Neuronal stem cell (in vitro differentiated cells): ENCODE results near the gene MESD.
A peak's percentile ranks its signal among the peaks of the same experiment; 100 is the strongest.

Experiments used
- DNase-seq: peaks from one replicate; pipeline ENCODE4 v3.0.0-alpha.2; 2013; ENCODE audit warnings: low spot score
- H2AFZ ChIP-seq: one replicate; pipeline ENCODE4 v1.6.1; 2013; ENCODE audit warnings: mild to moderate bottlenecking, low read length, inconsistent platforms
- H2AK5ac ChIP-seq: 2 replicates; pipeline ENCODE4 v1.6.1; 2013; ENCODE audit warnings: low read depth, mild to moderate bottlenecking, inconsistent platforms, low read length, moderate library complexity, mixed read lengths
- H2BK120ac ChIP-seq: 2 replicates; pipeline ENCODE4 v1.6.1; 2013; ENCODE audit warnings: low read depth, mild to moderate bottlenecking, inconsistent platforms, low read length, moderate library complexity, mixed read lengths
- H2BK12ac ChIP-seq: one replicate; pipeline ENCODE4 v1.6.1; 2013; ENCODE audit warnings: low read length, inconsistent platforms
- H2BK15ac ChIP-seq: 2 replicates; pipeline ENCODE4 v1.6.1; 2013; ENCODE audit warnings: mild to moderate bottlenecking, low read length, inconsistent platforms, mixed read lengths
- H2BK5ac ChIP-seq: one replicate; pipeline ENCODE4 v1.6.1; 2013; ENCODE audit warnings: inconsistent platforms, mild to moderate bottlenecking, low read length, moderate library complexity
- H3K14ac ChIP-seq: one replicate; pipeline ENCODE4 v1.6.1; 2013; ENCODE audit warnings: low read length, inconsistent platforms
- H3K18ac ChIP-seq: 2 replicates; pipeline ENCODE4 v1.6.1; 2013; ENCODE audit warnings: low read length, inconsistent platforms
- H3K23ac ChIP-seq: 2 replicates; pipeline ENCODE4 v1.6.1; 2013; ENCODE audit warnings: low read depth, mild to moderate bottlenecking, mixed read lengths, low read length, inconsistent platforms; ENCODE audit not compliant: poor library complexity
- H3K27ac ChIP-seq: replicated peaks from 3 replicates; pipeline ENCODE4 v1.5.1; 2013; ENCODE audit warnings: low read length, inconsistent platforms
- H3K27me3 ChIP-seq, 3 experiments: 2 replicates each; pipeline ENCODE4 v1.6.1; 2013; ENCODE audit warnings: low read length in 3 of 3, mild to moderate bottlenecking in 2 of 3, inconsistent platforms in 1 of 3, low read depth in 1 of 3, mixed read lengths in 1 of 3, moderate library complexity in 1 of 3; ENCODE audit not compliant: control insufficient read depth in 3 of 3, insufficient read depth in 3 of 3
- H3K36me3 ChIP-seq, 2 donors: replicated peaks in 1 of 2; 2 replicates each; pipeline ENCODE4 v1.6.1; 2013; ENCODE audit warnings: low read length in 2 of 2; ENCODE audit not compliant: control insufficient read depth in 2 of 2, insufficient read depth in 2 of 2
- H3K4ac ChIP-seq: 2 replicates; pipeline ENCODE4 v1.6.1; 2013; ENCODE audit warnings: inconsistent platforms, mild to moderate bottlenecking, low read length, moderate library complexity
- H3K4me1 ChIP-seq, 2 donors: 1 replicate in 1 of 2; 2 replicates in 1 of 2; pipeline ENCODE4 v1.6.1; 2013; ENCODE audit warnings: low read length in 2 of 2, low read depth in 1 of 2; ENCODE audit not compliant: control insufficient read depth in 2 of 2, insufficient read depth in 1 of 2
- H3K4me2 ChIP-seq: one replicate; pipeline ENCODE4 v1.6.1; 2013; ENCODE audit warnings: mild to moderate bottlenecking, low read length, inconsistent platforms; ENCODE audit not compliant: insufficient read depth, poor library complexity, severe bottlenecking
- H3K4me3 ChIP-seq, 2 donors: 2 replicates each; pipeline ENCODE4 v1.5.1; 2013; ENCODE audit warnings: low read length in 2 of 2, mild to moderate bottlenecking in 2 of 2, inconsistent platforms in 1 of 2, moderate library complexity in 1 of 2
- H3K79me1 ChIP-seq: one replicate; pipeline ENCODE4 v1.6.1; 2013; ENCODE audit warnings: low read depth, mild to moderate bottlenecking, inconsistent platforms, low read length, moderate library complexity
- H3K9ac ChIP-seq: one replicate; pipeline ENCODE4 v1.6.1; 2013; ENCODE audit warnings: mild to moderate bottlenecking, low read depth, low read length, inconsistent platforms; ENCODE audit not compliant: poor library complexity
- H3K9me3 ChIP-seq, 2 donors: replicated peaks in 1 of 2; 2 replicates each; pipeline versions ENCODE3 to v1.6.1; 2013; ENCODE audit warnings: low read length in 2 of 2, mild to moderate bottlenecking in 2 of 2, inconsistent platforms in 1 of 2, low read depth in 1 of 2, mixed read lengths in 1 of 2, moderate library complexity in 1 of 2; ENCODE audit not compliant: control insufficient read depth in 2 of 2, insufficient read depth in 1 of 2
- H4K8ac ChIP-seq: one replicate; pipeline ENCODE4 v1.6.1; 2013; ENCODE audit warnings: low read depth, mild to moderate bottlenecking, inconsistent platforms, low read length, moderate library complexity
- H4K91ac ChIP-seq: one replicate; pipeline ENCODE4 v1.6.1; 2013; ENCODE audit warnings: low read length, low read depth, mild to moderate bottlenecking, inconsistent platforms; ENCODE audit not compliant: poor library complexity
- WGBS, 2 donors: extraction: QIAGEN DNeasy Blood & Tissue Kit; methylation state at CpG; one replicate each; pipeline ENCODE4 v1.1.7; 2013; ENCODE audit warnings: missing lambda C conversion rate in 2 of 2, mixed read lengths in 1 of 2; ENCODE audit not compliant: insufficient read length in 2 of 2, insufficient replicate concordance in 1 of 2; ENCODE audit errors: extremely low coverage in 2 of 2; 5-methylcytosine and 5-hydroxymethylcytosine counted together

Gene MESD

DNA sequence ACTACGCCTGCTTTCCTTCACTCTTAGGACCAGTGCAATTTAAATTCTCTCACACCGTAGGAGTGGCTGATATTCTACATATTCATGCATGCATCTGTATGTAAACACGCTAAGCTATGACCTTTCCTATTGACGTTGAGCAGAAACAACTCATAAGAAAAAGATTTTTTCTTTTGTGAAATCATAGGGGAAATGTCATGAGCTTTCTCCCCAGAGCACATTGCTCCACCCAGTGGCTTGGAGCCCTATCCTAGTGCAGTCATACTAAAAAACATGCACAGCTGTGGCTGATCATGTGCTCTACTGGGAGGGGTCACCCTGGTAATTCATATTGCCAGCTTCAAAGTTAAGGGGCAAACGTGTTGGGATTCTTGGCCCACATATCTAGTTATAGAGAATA is 1.8 kb upstream of the MESD start:
- Histone ChIP-seq H3K36me3 (peaks cover 0 to 9% of the 10 kb centered on the region in 2 donors), H3K4ac (no peak overlapping the region), H3K79me1 (no peaks in the 10 kb centered on the region), H3K4me3 (no peak overlapping the region), H4K8ac (no peak overlapping the region), H4K91ac (no peak overlapping the region), H3K9ac (no peak overlapping the region), H2BK15ac (no peak overlapping the region), H2BK12ac (no peak overlapping the region), H3K14ac (no peak overlapping the region), H3K27ac (no peak overlapping the region), H3K23ac (no peak overlapping the region), H3K27me3 (no peaks in the 10 kb centered on the region), H3K4me1 (peaks cover 4 to 13% of the 10 kb centered on the region in 2 donors), H2BK120ac (no peak overlapping the region), H2BK5ac (no peak overlapping the region), H2AK5ac (no peak overlapping the region), H3K18ac (no peak overlapping the region), H3K4me2 (no peak overlapping the region), H2AFZ (no peak overlapping the region), H3K9me3 (no peaks in the 10 kb centered on the region)
- DNase-seq: no peak
- no CpG with 5 or more reads among the region's 5 CpGs for WGBS, 2 donors

GRCh38 chr15:80990955-80991354 is 1.3 kb upstream of the MESD start:
- no peak overlapping the region for H2BK15ac ChIP-seq
- no peak overlapping the region for H2BK12ac ChIP-seq
- no peak for DNase-seq
- H3K36me3 ChIP-seq: peaks cover 0 to 13% of the 10 kb centered on the region in 2 donors
- no peak overlapping the region for H3K14ac ChIP-seq
- no CpG with 5 or more reads among the region's 1 CpG for WGBS, 2 donors
- no peak overlapping the region for H3K27ac ChIP-seq
- H4K8ac ChIP-seq: no peak overlapping the region
- no peak overlapping the region for H3K4ac ChIP-seq
- peaks cover 4 to 13% of the 10 kb centered on the region in 2 donors for H3K4me1 ChIP-seq
- H3K27me3 ChIP-seq: no peaks in the 10 kb centered on the region
- H3K79me1 ChIP-seq: no peaks in the 10 kb centered on the region
- no peak overlapping the region for H3K4me3 ChIP-seq
- no peak overlapping the region for H4K91ac ChIP-seq
- H2AK5ac ChIP-seq: no peak overlapping the region
- H2AFZ ChIP-seq: no peak overlapping the region
- no peak overlapping the region for H3K18ac ChIP-seq
- no peak overlapping the region for H3K23ac ChIP-seq
- no peak overlapping the region for H2BK5ac ChIP-seq
- H3K9ac ChIP-seq: no peak overlapping the region
- no peak overlapping the region for H2BK120ac ChIP-seq
- no peak overlapping the region for H3K4me2 ChIP-seq
- no peaks in the 10 kb centered on the region for H3K9me3 ChIP-seq

GRCh38 chr15:80989081-80989517 is 520 bp downstream of the MESD start:
- Histone ChIP-seq H4K91ac (no peak overlapping the region), H3K4ac (no peak overlapping the region), H2BK12ac (no peak overlapping the region), H2AK5ac (no peak overlapping the region), H3K9me3 (no peaks in the 10 kb centered on the region), H4K8ac (no peak overlapping the region), H2AFZ (peak overlapping the region; percentile 98), H3K27ac (peak overlapping the region; percentile 61), H3K79me1 (no peaks in the 10 kb centered on the region), H3K9ac (peak overlapping the region; percentile 91), H2BK120ac (peak overlapping the region; percentile 69), H3K4me3 (peak overlapping the region; percentile 80 to 96), H3K4me1 (peaks cover 4 to 6% of the 10 kb centered on the region in 2 donors), H3K27me3 (no peaks in the 10 kb centered on the region), H2BK15ac (no peak overlapping the region), H2BK5ac (peak overlapping the region; percentile 71), H3K14ac (no peak overlapping the region), H3K4me2 (peak overlapping the region; percentile 63), H3K18ac (peak overlapping the region; percentile 99), H3K36me3 (peaks cover 2 to 25% of the 10 kb centered on the region in 2 donors), H3K23ac (peak overlapping the region; percentile 97)
- DNase-seq: peak; percentile 37
- WGBS, 2 donors: no CpG with 5 or more reads among the region's 7 CpGs

GRCh38 chr15:80988148-80988796 is 1.3 kb downstream of the MESD start:
- Histone ChIP-seq H3K4me3 (peak overlapping the region; percentile 80 to 96), H2BK15ac (no peak overlapping the region), H3K9ac (no peak overlapping the region), H3K4me2 (peak overlapping the region; percentile 63), H3K79me1 (no peaks in the 10 kb centered on the region), H3K4me1 (peaks cover 4 to 6% of the 10 kb centered on the region in 2 donors), H2BK5ac (no peak overlapping the region), H3K27me3 (no peaks in the 10 kb centered on the region), H2BK12ac (no peak overlapping the region), H3K4ac (no peak overlapping the region), H2AK5ac (no peak overlapping the region), H3K9me3 (no peaks in the 10 kb centered on the region), H3K36me3 (peaks cover 2 to 25% of the 10 kb centered on the region in 2 donors), H3K18ac (no peak overlapping the region), H2AFZ (no peak overlapping the region), H3K23ac (no peak overlapping the region), H3K14ac (no peak overlapping the region), H4K8ac (no peak overlapping the region), H3K27ac (no peak overlapping the region), H4K91ac (no peak overlapping the region), H2BK120ac (no peak overlapping the region)
- no peak for DNase-seq
- WGBS, 2 donors: no CpG with 5 or more reads among the region's 8 CpGs
